Neural progenitor cell (in vitro differentiated cells): ENCODE data around the gene NSMF.

Source experiments
- CTCF ChIP-seq: fragments of 200-600 bp; sonication (generic); IDR thresholded peaks from 2 replicates; pipeline ENCODE4 v1.5.1; 2017; ENCODE audit warnings: antibody characterized with exemption, mild to moderate bottlenecking
- EZH2 ChIP-seq: fragments of 200-600 bp; sonication (generic); IDR thresholded peaks from 2 replicates; pipeline ENCODE4 v1.6.1; 2017; ENCODE audit warnings: antibody characterized with exemption, mild to moderate bottlenecking, moderate library complexity
- EZH2phosphoT487 ChIP-seq: fragments of 200-600 bp; sonication (generic); IDR thresholded peaks from 2 replicates; pipeline ENCODE4 v1.6.1; 2017; ENCODE audit warnings: antibody characterized with exemption

GRCh38 chr9:137474271-137474670, 15.1 kb upstream of the NSMF start:
- no peak for TF ChIP-seq EZH2
- TF ChIP-seq CTCF = no peak
- TF ChIP-seq EZH2phosphoT487 = no peak
